OCI-LY3 (cell line): ENCODE results near the gene ARHGEF26.
A peak's percentile ranks its signal among the peaks of the same experiment; 100 is the strongest.

Source experiments
- H2AFZ ChIP-seq: fragments of 200-600, 300-600 bp; shearing (Covaris generic); 2 replicates; pipeline ENCODE4 v1.6.0; 2014; ENCODE audit warnings: antibody characterized with exemption, low read depth, low read length
- H3K27ac ChIP-seq: fragments of 200-600, 300-600 bp; sonication (generic); 2 replicates; pipeline ENCODE4 v1.5.1; 2014; ENCODE audit warnings: mild to moderate bottlenecking, low read length, moderate library complexity, mixed read lengths
- H3K27me3 ChIP-seq: fragments of 200-600, 300-600 bp; sonication (generic); 2 replicates; pipeline ENCODE4 v1.6.1; 2014; ENCODE audit warnings: low read depth, low read length, mixed read lengths
- H3K36me3 ChIP-seq: fragments of 200-600, 300-600 bp; sonication (generic); replicated peaks from 2 replicates; pipeline ENCODE3; 2014; ENCODE audit warnings: low read depth, low read length, mixed read lengths
- H3K4me1 ChIP-seq: fragments of 300-600, 200-600 bp; sonication (generic); 2 replicates; pipeline ENCODE4 v1.6.1; 2014; ENCODE audit warnings: low read length, mixed read lengths
- H3K4me2 ChIP-seq: fragments of 200-600, 300-600 bp; sonication (generic); 2 replicates; pipeline ENCODE4 v1.6.1; 2014; ENCODE audit warnings: low read length, mixed read lengths
- H3K4me3 ChIP-seq: fragments of 300-600, 200-600 bp; sonication (generic); 2 replicates; pipeline ENCODE4 v1.5.1; 2014; ENCODE audit warnings: antibody characterized with exemption, mild to moderate bottlenecking, low read length, moderate library complexity
- H3K79me2 ChIP-seq: fragments of 300-600, 200-600 bp; shearing (Covaris generic); 2 replicates; pipeline ENCODE4 v1.6.1; 2014; ENCODE audit warnings: mild to moderate bottlenecking, low read length, mixed read lengths
- H3K9ac ChIP-seq: fragments of 300-600, 200-600 bp; shearing (Covaris generic); 2 replicates; pipeline ENCODE4 v1.6.0; 2014; ENCODE audit warnings: mild to moderate bottlenecking, low read length, moderate library complexity
- H3K9me3 ChIP-seq: fragments of 200-600, 300-600 bp; shearing (Covaris generic); 2 replicates; pipeline ENCODE4 v1.6.1; 2014; ENCODE audit warnings: low read length, mixed read lengths; ENCODE audit not compliant: insufficient read depth
- H4K20me1 ChIP-seq: fragments of 200-600, 300-600 bp; sonication (generic); 2 replicates; pipeline ENCODE4 v1.6.1; 2016; ENCODE audit warnings: low read length, mixed read lengths; ENCODE audit not compliant: insufficient read depth
- EZH2phosphoT487 ChIP-seq: fragments of 200-600 bp; shearing (Covaris generic); IDR thresholded peaks from 2 replicates; pipeline ENCODE4 v1.6.1; 2018; ENCODE audit warnings: antibody characterized with exemption, mixed run types, low read depth
- TF ChIP-seq, protein P1 (sequence below): fragments of 200-600, 300-600 bp; sonication (generic); IDR thresholded peaks from 2 replicates; pipeline ENCODE4 v1.5.1; 2014; ENCODE audit warnings: antibody characterized with exemption, low read length, low read depth

ARHGEF26 gene

DNA sequence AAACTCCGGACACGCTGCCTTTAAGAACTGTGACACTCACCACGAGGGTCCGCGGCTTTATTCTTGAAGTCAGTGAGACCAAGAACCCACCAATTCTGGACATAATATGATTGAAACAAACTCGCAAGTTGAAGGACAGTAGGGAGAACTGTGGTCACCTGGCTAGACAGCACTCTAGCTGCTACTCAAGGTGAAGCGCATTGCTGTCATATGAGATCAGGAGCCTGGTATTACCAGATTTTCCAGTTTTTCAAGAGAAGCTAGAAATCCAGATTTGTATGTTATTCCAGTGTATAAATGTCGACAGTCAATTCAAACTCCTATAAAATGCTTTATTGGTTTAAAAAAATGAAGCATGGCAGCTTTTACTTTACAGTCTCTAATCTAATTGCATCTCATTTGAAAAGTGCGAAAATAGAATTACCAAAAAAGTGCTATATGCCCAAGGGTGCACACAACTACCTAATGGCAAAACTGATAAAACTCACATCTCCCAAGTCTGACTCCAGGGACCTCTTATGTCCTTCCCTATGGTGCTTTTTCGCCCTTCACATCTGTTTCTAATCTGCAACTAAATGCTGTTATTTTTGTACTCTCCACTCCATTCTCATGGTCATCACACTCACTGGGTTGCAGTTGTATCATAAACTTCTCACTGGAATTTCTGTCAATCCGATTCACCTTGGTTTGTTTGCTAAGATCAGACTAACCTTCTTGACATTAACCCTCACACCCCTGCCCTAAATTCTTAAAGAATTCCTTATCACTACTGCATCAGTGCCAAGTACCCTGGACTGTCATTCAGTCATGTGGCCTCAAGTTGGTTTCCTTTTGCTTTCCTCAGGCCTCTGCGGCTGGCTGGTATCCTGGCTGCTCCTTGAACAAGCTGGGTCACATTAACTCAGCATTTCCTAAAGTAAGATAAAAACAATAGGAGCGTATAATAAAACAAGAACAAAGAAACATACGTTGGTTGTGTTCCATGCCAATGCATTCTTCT lies 31.5 kb upstream of the ARHGEF26 start:
- Histone ChIP-seq H3K9ac (no peak overlapping the region), H4K20me1 (no peaks in the 10 kb centered on the region), H3K27me3 (no peaks in the 10 kb centered on the region), H2AFZ (no peak overlapping the region), H3K4me2 (no peak overlapping the region), H3K36me3 (no peaks in the 10 kb centered on the region), H3K9me3 (no peaks in the 10 kb centered on the region), H3K27ac (no peak overlapping the region), H3K4me3 (no peak overlapping the region), H3K79me2 (no peaks in the 10 kb centered on the region), H3K4me1 (no peaks in the 10 kb centered on the region)
- no peak for TF ChIP-seq EZH2phosphoT487
- TF ChIP-seq, protein P1, sequence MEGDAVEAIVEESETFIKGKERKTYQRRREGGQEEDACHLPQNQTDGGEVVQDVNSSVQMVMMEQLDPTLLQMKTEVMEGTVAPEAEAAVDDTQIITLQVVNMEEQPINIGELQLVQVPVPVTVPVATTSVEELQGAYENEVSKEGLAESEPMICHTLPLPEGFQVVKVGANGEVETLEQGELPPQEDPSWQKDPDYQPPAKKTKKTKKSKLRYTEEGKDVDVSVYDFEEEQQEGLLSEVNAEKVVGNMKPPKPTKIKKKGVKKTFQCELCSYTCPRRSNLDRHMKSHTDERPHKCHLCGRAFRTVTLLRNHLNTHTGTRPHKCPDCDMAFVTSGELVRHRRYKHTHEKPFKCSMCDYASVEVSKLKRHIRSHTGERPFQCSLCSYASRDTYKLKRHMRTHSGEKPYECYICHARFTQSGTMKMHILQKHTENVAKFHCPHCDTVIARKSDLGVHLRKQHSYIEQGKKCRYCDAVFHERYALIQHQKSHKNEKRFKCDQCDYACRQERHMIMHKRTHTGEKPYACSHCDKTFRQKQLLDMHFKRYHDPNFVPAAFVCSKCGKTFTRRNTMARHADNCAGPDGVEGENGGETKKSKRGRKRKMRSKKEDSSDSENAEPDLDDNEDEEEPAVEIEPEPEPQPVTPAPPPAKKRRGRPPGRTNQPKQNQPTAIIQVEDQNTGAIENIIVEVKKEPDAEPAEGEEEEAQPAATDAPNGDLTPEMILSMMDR = no peak

DNA sequence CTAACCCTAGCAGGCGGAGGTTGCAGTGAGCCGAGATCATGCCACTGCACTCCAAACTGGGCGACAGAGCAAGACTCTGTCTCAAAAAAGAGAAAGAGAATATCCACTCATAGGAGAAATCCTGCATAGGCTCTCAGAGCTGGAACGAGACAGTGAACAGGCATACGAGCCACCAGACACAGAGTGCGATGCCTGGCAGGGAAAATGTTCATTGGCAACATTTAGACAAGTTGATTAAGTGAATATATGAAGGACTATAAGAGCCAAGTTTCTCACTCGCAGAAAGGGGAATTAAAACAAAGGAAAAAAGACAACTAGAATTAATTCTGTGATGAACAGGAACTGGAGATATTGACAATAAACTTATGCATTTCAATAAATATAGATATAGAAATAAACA lies 27.1 kb upstream of the ARHGEF26 start:
- Histone ChIP-seq H3K27me3 (no peaks in the 10 kb centered on the region), H3K9ac (no peak overlapping the region), H3K79me2 (no peaks in the 10 kb centered on the region), H3K4me2 (no peak overlapping the region), H3K36me3 (no peaks in the 10 kb centered on the region), H2AFZ (no peak overlapping the region), H3K9me3 (no peaks in the 10 kb centered on the region), H3K4me1 (no peaks in the 10 kb centered on the region), H3K4me3 (no peak overlapping the region), H3K27ac (no peak overlapping the region), H4K20me1 (no peaks in the 10 kb centered on the region)
- TF ChIP-seq, protein P1 = no peak
- TF ChIP-seq EZH2phosphoT487 = no peak

DNA sequence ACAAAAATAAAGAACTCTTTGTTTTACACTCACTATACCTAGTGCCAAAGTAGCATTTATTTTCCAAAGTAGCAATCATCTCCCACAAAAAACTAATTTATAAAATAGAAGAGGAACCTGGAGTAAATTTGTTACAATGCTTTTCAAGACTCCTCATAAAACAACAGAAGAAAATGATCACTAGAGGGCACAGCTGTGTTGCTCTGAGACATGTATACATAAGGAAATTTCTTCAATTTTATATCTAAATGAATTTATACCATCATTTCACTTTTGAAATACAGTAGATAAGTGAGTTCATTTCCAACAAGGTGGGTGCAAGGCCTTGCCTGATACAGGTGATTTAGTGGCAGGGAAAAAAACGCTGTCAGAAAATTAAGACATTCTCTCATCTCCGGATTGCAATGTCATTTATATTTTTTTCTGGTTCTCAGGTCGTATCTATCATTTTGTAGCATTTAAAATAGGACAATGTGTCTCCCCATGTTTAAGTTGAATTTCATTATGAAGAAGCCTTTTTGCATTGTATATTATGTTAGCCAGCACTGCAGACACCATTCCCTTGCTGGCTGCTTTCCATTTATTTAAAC lies 25.3 kb upstream of the ARHGEF26 start:
- H2AFZ ChIP-seq = no peak overlapping the region
- no peaks in the 10 kb centered on the region for H3K79me2 ChIP-seq
- no peak overlapping the region for H3K4me2 ChIP-seq
- H3K9ac ChIP-seq = no peak overlapping the region
- H3K4me1 ChIP-seq = no peaks in the 10 kb centered on the region
- H3K27ac ChIP-seq = no peak overlapping the region
- no peak overlapping the region for H3K4me3 ChIP-seq
- TF ChIP-seq EZH2phosphoT487 = no peak
- TF ChIP-seq, protein P1 = peak; percentile 76
- H3K27me3 ChIP-seq = no peaks in the 10 kb centered on the region
- H4K20me1 ChIP-seq = no peaks in the 10 kb centered on the region
- no peaks in the 10 kb centered on the region for H3K36me3 ChIP-seq
- H3K9me3 ChIP-seq = no peaks in the 10 kb centered on the region

DNA sequence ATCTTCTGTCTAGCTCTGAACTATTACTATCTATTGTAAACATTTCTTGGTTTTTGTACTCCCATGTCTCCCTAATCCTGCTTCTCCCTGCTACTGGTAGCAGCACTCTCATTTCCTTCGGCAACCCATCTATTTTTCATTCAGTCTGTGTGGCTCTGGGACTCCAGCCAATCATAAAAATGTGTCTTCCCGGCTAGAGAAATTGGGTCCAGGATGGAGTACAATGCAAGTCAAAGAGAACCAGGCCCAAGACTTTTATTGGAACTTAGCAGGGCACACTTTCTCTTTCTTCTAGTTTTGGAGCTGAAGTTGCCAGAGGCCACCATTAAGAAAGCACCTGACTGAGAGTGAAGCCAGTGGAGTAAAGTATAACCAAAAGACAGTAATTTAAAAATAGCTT lies 22.8 kb upstream of the ARHGEF26 start:
- Histone ChIP-seq H2AFZ (no peak overlapping the region), H3K4me1 (no peaks in the 10 kb centered on the region), H3K9ac (no peak overlapping the region), H3K4me3 (no peak overlapping the region), H4K20me1 (no peaks in the 10 kb centered on the region), H3K9me3 (no peaks in the 10 kb centered on the region), H3K27ac (no peak overlapping the region), H3K79me2 (no peaks in the 10 kb centered on the region), H3K27me3 (no peaks in the 10 kb centered on the region), H3K36me3 (no peaks in the 10 kb centered on the region), H3K4me2 (no peak overlapping the region)
- no peak for TF ChIP-seq EZH2phosphoT487
- TF ChIP-seq, protein P1 = no peak
